Neuronal stem cell (in vitro differentiated cells): ENCODE measurements around the gene GLB1L3.
A peak's percentile ranks its signal among the peaks of the same experiment; 100 is the strongest.

Experiments
- DNase-seq: peaks from one replicate; pipeline ENCODE4 v3.0.0-alpha.2; 2013; ENCODE audit warnings: low spot score
- H2AFZ ChIP-seq: one replicate; pipeline ENCODE4 v1.6.1; 2013; ENCODE audit warnings: mild to moderate bottlenecking, low read length, inconsistent platforms
- H2AK5ac ChIP-seq: 2 replicates; pipeline ENCODE4 v1.6.1; 2013; ENCODE audit warnings: low read depth, mild to moderate bottlenecking, inconsistent platforms, low read length, moderate library complexity, mixed read lengths
- H2BK120ac ChIP-seq: 2 replicates; pipeline ENCODE4 v1.6.1; 2013; ENCODE audit warnings: low read depth, mild to moderate bottlenecking, inconsistent platforms, low read length, moderate library complexity, mixed read lengths
- H2BK12ac ChIP-seq: one replicate; pipeline ENCODE4 v1.6.1; 2013; ENCODE audit warnings: low read length, inconsistent platforms
- H2BK15ac ChIP-seq: 2 replicates; pipeline ENCODE4 v1.6.1; 2013; ENCODE audit warnings: mild to moderate bottlenecking, low read length, inconsistent platforms, mixed read lengths
- H2BK5ac ChIP-seq: one replicate; pipeline ENCODE4 v1.6.1; 2013; ENCODE audit warnings: inconsistent platforms, mild to moderate bottlenecking, low read length, moderate library complexity
- H3K14ac ChIP-seq: one replicate; pipeline ENCODE4 v1.6.1; 2013; ENCODE audit warnings: low read length, inconsistent platforms
- H3K18ac ChIP-seq: 2 replicates; pipeline ENCODE4 v1.6.1; 2013; ENCODE audit warnings: low read length, inconsistent platforms
- H3K23ac ChIP-seq: 2 replicates; pipeline ENCODE4 v1.6.1; 2013; ENCODE audit warnings: low read depth, mild to moderate bottlenecking, mixed read lengths, low read length, inconsistent platforms; ENCODE audit not compliant: poor library complexity
- H3K27ac ChIP-seq: replicated peaks from 3 replicates; pipeline ENCODE4 v1.5.1; 2013; ENCODE audit warnings: low read length, inconsistent platforms
- H3K27me3 ChIP-seq, 3 experiments: 2 replicates each; pipeline ENCODE4 v1.6.1; 2013; ENCODE audit warnings: low read length in 3 of 3, mild to moderate bottlenecking in 2 of 3, inconsistent platforms in 1 of 3, low read depth in 1 of 3, mixed read lengths in 1 of 3, moderate library complexity in 1 of 3; ENCODE audit not compliant: control insufficient read depth in 3 of 3, insufficient read depth in 3 of 3
- H3K36me3 ChIP-seq, 2 donors: replicated peaks in 1 of 2; 2 replicates each; pipeline ENCODE4 v1.6.1; 2013; ENCODE audit warnings: low read length in 2 of 2; ENCODE audit not compliant: control insufficient read depth in 2 of 2, insufficient read depth in 2 of 2
- H3K4ac ChIP-seq: 2 replicates; pipeline ENCODE4 v1.6.1; 2013; ENCODE audit warnings: inconsistent platforms, mild to moderate bottlenecking, low read length, moderate library complexity
- H3K4me1 ChIP-seq, 2 donors: 1 replicate in 1 of 2; 2 replicates in 1 of 2; pipeline ENCODE4 v1.6.1; 2013; ENCODE audit warnings: low read length in 2 of 2, low read depth in 1 of 2; ENCODE audit not compliant: control insufficient read depth in 2 of 2, insufficient read depth in 1 of 2
- H3K4me2 ChIP-seq: one replicate; pipeline ENCODE4 v1.6.1; 2013; ENCODE audit warnings: mild to moderate bottlenecking, low read length, inconsistent platforms; ENCODE audit not compliant: insufficient read depth, poor library complexity, severe bottlenecking
- H3K4me3 ChIP-seq, 2 donors: 2 replicates each; pipeline ENCODE4 v1.5.1; 2013; ENCODE audit warnings: low read length in 2 of 2, mild to moderate bottlenecking in 2 of 2, inconsistent platforms in 1 of 2, moderate library complexity in 1 of 2
- H3K79me1 ChIP-seq: one replicate; pipeline ENCODE4 v1.6.1; 2013; ENCODE audit warnings: low read depth, mild to moderate bottlenecking, inconsistent platforms, low read length, moderate library complexity
- H3K9ac ChIP-seq: one replicate; pipeline ENCODE4 v1.6.1; 2013; ENCODE audit warnings: mild to moderate bottlenecking, low read depth, low read length, inconsistent platforms; ENCODE audit not compliant: poor library complexity
- H3K9me3 ChIP-seq, 2 donors: replicated peaks in 1 of 2; 2 replicates each; pipeline versions ENCODE3 to v1.6.1; 2013; ENCODE audit warnings: low read length in 2 of 2, mild to moderate bottlenecking in 2 of 2, inconsistent platforms in 1 of 2, low read depth in 1 of 2, mixed read lengths in 1 of 2, moderate library complexity in 1 of 2; ENCODE audit not compliant: control insufficient read depth in 2 of 2, insufficient read depth in 1 of 2
- H4K8ac ChIP-seq: one replicate; pipeline ENCODE4 v1.6.1; 2013; ENCODE audit warnings: low read depth, mild to moderate bottlenecking, inconsistent platforms, low read length, moderate library complexity
- H4K91ac ChIP-seq: one replicate; pipeline ENCODE4 v1.6.1; 2013; ENCODE audit warnings: low read length, low read depth, mild to moderate bottlenecking, inconsistent platforms; ENCODE audit not compliant: poor library complexity
- WGBS, 2 donors: extraction: QIAGEN DNeasy Blood & Tissue Kit; methylation state at CpG; one replicate each; pipeline ENCODE4 v1.1.7; 2013; ENCODE audit warnings: missing lambda C conversion rate in 2 of 2, mixed read lengths in 1 of 2; ENCODE audit not compliant: insufficient read length in 2 of 2, insufficient replicate concordance in 1 of 2; ENCODE audit errors: extremely low coverage in 2 of 2; 5-methylcytosine and 5-hydroxymethylcytosine counted together

GLB1L3 gene

GRCh38 chr11:134352111-134352510, 75.9 kb downstream of the GLB1L3 start:
- Histone ChIP-seq H4K91ac (no peak overlapping the region), H2BK5ac (no peak overlapping the region), H2AK5ac (no peak overlapping the region), H3K4me1 (no peaks in the 10 kb centered on the region), H3K18ac (no peak overlapping the region), H3K27me3 (no peaks in the 10 kb centered on the region), H3K27ac (no peak overlapping the region), H3K4ac (no peak overlapping the region), H4K8ac (no peak overlapping the region), H3K4me3 (no peak overlapping the region), H3K9ac (no peak overlapping the region), H3K79me1 (no peaks in the 10 kb centered on the region), H2BK12ac (no peak overlapping the region), H2BK15ac (no peak overlapping the region), H3K9me3 (no peaks in the 10 kb centered on the region), H3K36me3 (no peaks in the 10 kb centered on the region), H3K4me2 (no peak overlapping the region), H2AFZ (no peak overlapping the region), H3K23ac (no peak overlapping the region), H2BK120ac (no peak overlapping the region), H3K14ac (no peak overlapping the region)
- no CpG with 5 or more reads among the region's 2 CpGs for WGBS, 2 donors
- no peak for DNase-seq

- no peaks in the 10 kb centered on the region for H3K36me3 ChIP-seq
- H2BK12ac ChIP-seq: no peak overlapping the region
- H4K8ac ChIP-seq: no peak overlapping the region
- no peak overlapping the region for H2BK120ac ChIP-seq
- H2AK5ac ChIP-seq: no peak overlapping the region
- no peaks in the 10 kb centered on the region for H3K4me1 ChIP-seq
- H3K27me3 ChIP-seq: peaks cover 0 to 3% (median 0%) of the 10 kb centered on the region in 3 experiments
- no CpG with 5 or more reads among the region's 2 CpGs for WGBS, 2 donors
- no peak overlapping the region for H2BK15ac ChIP-seq
- H3K4ac ChIP-seq: no peak overlapping the region
- H3K4me3 ChIP-seq: no peak overlapping the region
- H3K9me3 ChIP-seq: no peaks in the 10 kb centered on the region
- H3K27ac ChIP-seq: no peak overlapping the region
- H3K4me2 ChIP-seq: no peak overlapping the region
- H3K18ac ChIP-seq: no peak overlapping the region
- no peak overlapping the region for H2BK5ac ChIP-seq
- no peak overlapping the region for H3K23ac ChIP-seq
- DNase-seq: no peak
- no peak overlapping the region for H3K14ac ChIP-seq
- no peak overlapping the region for H2AFZ ChIP-seq
- no peaks in the 10 kb centered on the region for H3K79me1 ChIP-seq
- no peak overlapping the region for H3K9ac ChIP-seq
- no peak overlapping the region for H4K91ac ChIP-seq
Measured at GRCh38 chr11:134355136-134355535, 79.0 kb downstream of the GLB1L3 start.

GRCh38 chr11:134355656-134356055, 79.5 kb downstream of the GLB1L3 start:
- no CpG with 5 or more reads among the region's 5 CpGs for WGBS, 2 donors
- no peak overlapping the region for H3K4me2 ChIP-seq
- H3K36me3 ChIP-seq: no peaks in the 10 kb centered on the region
- H4K91ac ChIP-seq: no peak overlapping the region
- no peak overlapping the region for H3K14ac ChIP-seq
- no peak overlapping the region for H4K8ac ChIP-seq
- no peaks in the 10 kb centered on the region for H3K4me1 ChIP-seq
- H2BK120ac ChIP-seq: no peak overlapping the region
- H3K9me3 ChIP-seq: no peaks in the 10 kb centered on the region
- no peak overlapping the region for H3K18ac ChIP-seq
- H3K23ac ChIP-seq: no peak overlapping the region
- no peak for DNase-seq
- H3K9ac ChIP-seq: no peak overlapping the region
- H2BK5ac ChIP-seq: no peak overlapping the region
- no peak overlapping the region for H3K27ac ChIP-seq
- H3K27me3 ChIP-seq: peaks cover 0 to 3% (median 0%) of the 10 kb centered on the region in 3 experiments
- no peak overlapping the region for H3K4me3 ChIP-seq
- H2AFZ ChIP-seq: no peak overlapping the region
- H2BK12ac ChIP-seq: no peak overlapping the region
- no peak overlapping the region for H2BK15ac ChIP-seq
- no peak overlapping the region for H2AK5ac ChIP-seq
- H3K4ac ChIP-seq: no peak overlapping the region
- H3K79me1 ChIP-seq: no peaks in the 10 kb centered on the region

GRCh38 chr11:134356656-134357544, 80.7 kb downstream of the GLB1L3 start:
- DNase-seq: no peak
- Histone ChIP-seq H3K79me1 (no peaks in the 10 kb centered on the region), H3K4me3 (no peak overlapping the region), H3K27me3 (peaks cover 0 to 3% (median 0%) of the 10 kb centered on the region in 3 experiments), H2BK5ac (peak overlapping the region; percentile 48), H3K4me1 (no peaks in the 10 kb centered on the region), H3K14ac (no peak overlapping the region), H3K9me3 (no peaks in the 10 kb centered on the region), H3K18ac (no peak overlapping the region), H2BK120ac (no peak overlapping the region), H3K27ac (no peak overlapping the region), H2AK5ac (no peak overlapping the region), H3K9ac (no peak overlapping the region), H2AFZ (no peak overlapping the region), H3K36me3 (no peaks in the 10 kb centered on the region), H3K4ac (no peak overlapping the region), H4K8ac (no peak overlapping the region), H2BK15ac (no peak overlapping the region), H2BK12ac (no peak overlapping the region), H3K4me2 (no peak overlapping the region), H4K91ac (no peak overlapping the region), H3K23ac (peak overlapping the region; percentile 50)
- no CpG with 5 or more reads among the region's 21 CpGs for WGBS, 2 donors
